Esophagus (tissue), 2 donors: ENCODE measurements around the gene CTCFL. TPM values are rescaled to one million over a fixed set of nuclear protein-coding genes. Genes with fewer than 3 reads are reported as not detected.

ENCODE experiments used
- H3K27ac ChIP-seq, 2 donors: one replicate each; pipeline ENCODE4 v1.5.1; 2013; ENCODE audit warnings: low read depth in 2 of 2, mild to moderate bottlenecking in 2 of 2, inconsistent platforms in 1 of 2, low read length in 1 of 2, moderate library complexity in 1 of 2
- H3K27me3 ChIP-seq, 2 donors: one replicate each; pipeline ENCODE4 v1.6.1; 2013; ENCODE audit warnings: low read length in 2 of 2, control low read depth in 1 of 2, mild to moderate bottlenecking in 1 of 2; ENCODE audit not compliant: insufficient read depth in 2 of 2, control insufficient read depth in 1 of 2
- H3K36me3 ChIP-seq, 2 donors: one replicate each; pipeline ENCODE4 v1.6.1; 2013; ENCODE audit warnings: low read length in 1 of 2; ENCODE audit not compliant: control insufficient read depth in 2 of 2, insufficient read depth in 2 of 2
- H3K4me1 ChIP-seq, 2 donors: one replicate each; pipeline ENCODE4 v1.6.1; 2013; ENCODE audit warnings: low read length in 1 of 2; ENCODE audit not compliant: control insufficient read depth in 2 of 2, insufficient read depth in 2 of 2
- H3K4me3 ChIP-seq, 2 donors: one replicate each; pipeline ENCODE4 v1.5.1; 2013; ENCODE audit warnings: low read length in 2 of 2, mild to moderate bottlenecking in 2 of 2, low read depth in 1 of 2, moderate library complexity in 1 of 2
- H3K9me3 ChIP-seq, 2 donors: one replicate each; pipeline ENCODE4 v1.6.1; 2013; ENCODE audit warnings: mild to moderate bottlenecking in 2 of 2, low read depth in 1 of 2, low read length in 1 of 2, moderate library complexity in 1 of 2; ENCODE audit not compliant: control insufficient read depth in 2 of 2, insufficient read depth in 1 of 2
- WGBS, 2 donors: extraction: QIAGEN DNeasy Blood & Tissue Kit; methylation state at CpG; one replicate each; pipeline ENCODE4 v1.1.7; 2013; 5-methylcytosine and 5-hydroxymethylcytosine counted together
- polyA plus RNA-seq, 2 donors: library from polyadenylated mRNA; stranded (reverse); fragments of 200-250 nt; gene quantifications; one replicate each; pipeline ENCODE4 v1.2.3, GENCODE V29; 2013
- donor health status: healthy with polysubstance abuse.
- donor health status: Bipolar disorder and iron deficiency.

CTCFL gene
- polyA plus RNA-seq, 2 donors: not detected

DNA sequence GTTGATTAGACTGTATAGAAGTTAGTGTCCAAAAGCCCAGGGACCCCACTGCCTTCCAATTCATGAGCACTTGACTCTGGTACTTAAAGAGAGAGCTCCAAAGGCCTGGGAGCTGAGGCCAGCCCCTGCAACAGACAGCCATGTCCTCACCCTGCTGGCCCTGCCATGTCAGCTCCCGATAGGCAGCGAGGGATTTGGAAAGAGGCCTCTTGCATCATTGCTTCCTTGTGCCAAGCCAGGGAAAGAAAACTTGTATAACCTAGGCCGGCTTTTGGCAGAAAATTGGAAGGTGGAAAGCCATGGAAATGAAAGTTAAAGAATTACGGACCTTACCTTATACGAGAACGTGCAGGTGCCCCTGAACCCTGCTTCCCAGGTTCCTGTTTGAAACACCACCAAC is 27.5 kb upstream of the CTCFL start:
- 63 to 70% methylated on average over 6 of the region's 6 CpGs for WGBS, 2 donors
- no peaks in the 10 kb centered on the region for H3K9me3 ChIP-seq
- H3K27me3 ChIP-seq: no peaks in the 10 kb centered on the region
- no peaks in the 10 kb centered on the region for H3K36me3 ChIP-seq
- H3K27ac ChIP-seq: no peak overlapping the region
- H3K4me1 ChIP-seq: peaks cover 0 to 2% of the 10 kb centered on the region in 2 donors
- no peak overlapping the region for H3K4me3 ChIP-seq

- Histone ChIP-seq H3K27me3 (no peaks in the 10 kb centered on the region), H3K36me3 (no peaks in the 10 kb centered on the region), H3K9me3 (no peaks in the 10 kb centered on the region), H3K4me1 (peaks cover 2 to 16% of the 10 kb centered on the region in 2 donors), H3K27ac (no peak overlapping the region), H3K4me3 (no peak overlapping the region)
- 70 to 73% methylated on average over 21 of the region's 21 CpGs for whole genome bisulfite sequencing, 2 donors
Observed at GRCh38 chr20:57548177-57549058, 23.5 kb upstream of the CTCFL start.

GRCh38 chr20:57546956-57547649 is 22.2 kb upstream of the CTCFL start:
- H3K27ac ChIP-seq: peak overlapping the region; percentile 32 to 47
- no peak overlapping the region for H3K4me3 ChIP-seq
- H3K36me3 ChIP-seq: no peaks in the 10 kb centered on the region
- 38 to 49% methylated on average over 8 of the region's 8 CpGs for WGBS, 2 donors
- H3K4me1 ChIP-seq: peaks cover 2 to 16% of the 10 kb centered on the region in 2 donors
- H3K9me3 ChIP-seq: no peaks in the 10 kb centered on the region
- no peaks in the 10 kb centered on the region for H3K27me3 ChIP-seq

DNA sequence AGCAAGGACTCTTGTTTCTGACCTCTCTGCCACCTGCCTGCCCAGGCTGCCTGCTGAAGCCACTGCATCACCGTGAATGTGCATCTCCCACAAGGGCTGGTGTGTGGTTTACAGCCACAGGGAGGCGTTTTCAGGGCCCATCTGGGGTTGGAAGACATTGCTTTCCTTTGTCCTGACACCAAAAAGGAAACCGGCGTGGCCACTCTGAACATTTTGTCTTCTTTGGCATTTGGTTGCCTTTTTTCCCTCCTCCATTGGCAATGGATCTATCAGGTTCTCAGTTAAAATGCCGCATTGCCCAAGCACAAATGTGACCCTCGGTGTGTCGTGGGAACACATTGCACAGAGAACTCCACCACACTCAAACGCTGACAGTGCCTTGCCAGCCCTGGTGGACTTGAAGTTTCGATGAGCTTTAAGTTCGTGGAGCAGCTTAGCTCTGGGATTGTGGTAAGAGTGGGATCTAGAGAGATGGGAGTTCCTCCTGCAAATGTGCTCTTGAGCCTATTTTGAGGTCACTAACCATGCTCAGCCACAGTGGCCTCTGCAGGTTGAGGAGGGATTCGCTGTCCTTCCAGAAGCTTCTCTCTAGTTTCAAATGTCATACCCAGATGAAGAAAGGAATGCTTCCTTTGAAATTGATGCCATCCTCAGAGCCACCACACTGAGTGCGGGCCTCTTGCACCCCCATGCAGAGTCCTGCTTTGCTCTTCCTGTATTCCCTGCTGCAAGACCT is 21.2 kb upstream of the CTCFL start:
- Histone ChIP-seq H3K27me3 (no peaks in the 10 kb centered on the region), H3K4me3 (no peak overlapping the region), H3K9me3 (no peaks in the 10 kb centered on the region), H3K4me1 (peaks cover 2 to 16% of the 10 kb centered on the region in 2 donors), H3K27ac (peak overlapping the region; percentile 54 to 60), H3K36me3 (no peaks in the 10 kb centered on the region)
- WGBS, 2 donors: 62 to 75% methylated on average over 12 of the region's 12 CpGs

- H3K4me3 ChIP-seq: no peak overlapping the region
- H3K27ac ChIP-seq: peak overlapping the region; percentile 54 to 60
- no peaks in the 10 kb centered on the region for H3K36me3 ChIP-seq
- H3K9me3 ChIP-seq: no peaks in the 10 kb centered on the region
- no peaks in the 10 kb centered on the region for H3K27me3 ChIP-seq
- H3K4me1 ChIP-seq: peaks cover 2 to 16% of the 10 kb centered on the region in 2 donors
- 28 to 33% methylated on average over 12 of the region's 12 CpGs for WGBS, 2 donors
Observed at GRCh38 chr20:57544838-57545564, 20.1 kb upstream of the CTCFL start.

DNA sequence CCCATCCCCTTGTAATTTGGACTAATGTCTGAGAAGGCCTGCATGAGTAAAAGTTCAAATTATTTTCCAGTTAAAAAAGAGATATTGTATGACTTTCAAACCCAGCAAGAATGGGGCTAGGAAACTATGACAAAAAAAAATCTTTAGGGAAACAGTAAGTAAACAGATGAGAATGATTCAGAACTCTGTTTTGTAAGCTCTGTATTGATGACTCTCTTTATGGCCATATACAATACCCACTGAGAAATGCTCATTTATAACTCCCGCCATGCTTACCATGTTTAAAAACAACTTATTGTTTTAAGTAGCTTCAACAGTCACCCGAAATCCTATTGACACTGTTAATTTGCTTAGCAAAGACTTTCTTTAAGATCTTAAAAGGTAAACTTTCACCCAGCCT is 18.8 kb upstream of the CTCFL start:
- 52 to 59% methylated on average over 2 of the region's 2 CpGs for WGBS, 2 donors
- H3K9me3 ChIP-seq: no peaks in the 10 kb centered on the region
- no peak overlapping the region for H3K4me3 ChIP-seq
- H3K4me1 ChIP-seq: peaks cover 2 to 16% of the 10 kb centered on the region in 2 donors
- H3K27me3 ChIP-seq: no peaks in the 10 kb centered on the region
- no peaks in the 10 kb centered on the region for H3K36me3 ChIP-seq
- no peak overlapping the region for H3K27ac ChIP-seq

- Histone ChIP-seq H3K4me3 (no peak overlapping the region), H3K36me3 (no peaks in the 10 kb centered on the region), H3K9me3 (no peaks in the 10 kb centered on the region), H3K4me1 (peaks cover 2 to 6% of the 10 kb centered on the region in 2 donors), H3K27ac (no peak overlapping the region), H3K27me3 (no peaks in the 10 kb centered on the region)
- 59 to 65% methylated on average over 17 of the region's 17 CpGs for WGBS, 2 donors
Observed at GRCh38 chr20:57540890-57541580, 16.1 kb upstream of the CTCFL start.

DNA sequence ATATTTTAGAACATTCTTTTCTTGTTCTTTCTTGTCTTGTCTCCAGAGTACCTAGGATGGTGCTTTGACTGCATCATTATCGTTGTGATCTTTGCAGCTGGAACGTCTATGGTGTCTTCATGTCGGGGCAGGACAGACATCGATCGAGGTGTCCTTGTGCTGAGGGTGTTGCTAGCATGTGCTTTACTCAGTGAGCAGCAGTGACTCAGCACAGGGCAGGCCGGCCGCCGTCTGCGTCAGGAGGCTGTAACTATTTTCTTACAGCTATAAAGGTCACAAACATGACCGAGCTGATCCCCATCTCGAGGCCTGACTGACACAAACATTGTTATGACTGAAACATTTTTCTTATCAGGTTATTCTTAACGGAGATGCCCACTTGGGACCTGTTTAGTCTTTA is 14.9 kb upstream of the CTCFL start:
- no peak overlapping the region for H3K4me3 ChIP-seq
- H3K27me3 ChIP-seq: no peaks in the 10 kb centered on the region
- WGBS, 2 donors: 81 to 86% methylated on average over 12 of the region's 12 CpGs
- H3K36me3 ChIP-seq: no peaks in the 10 kb centered on the region
- peaks cover 0 to 2% of the 10 kb centered on the region in 2 donors for H3K4me1 ChIP-seq
- no peak overlapping the region for H3K27ac ChIP-seq
- H3K9me3 ChIP-seq: no peaks in the 10 kb centered on the region
